Measurements from ENCODE around the gene ANTXR1. TPM values are rescaled to one million over a fixed set of nuclear protein-coding genes. Genes with fewer than 3 reads are reported as not detected.

ANTXR1 gene
- total RNA-seq, 1 experiment from 2014 or later, result 37.3 TPM

DNA sequence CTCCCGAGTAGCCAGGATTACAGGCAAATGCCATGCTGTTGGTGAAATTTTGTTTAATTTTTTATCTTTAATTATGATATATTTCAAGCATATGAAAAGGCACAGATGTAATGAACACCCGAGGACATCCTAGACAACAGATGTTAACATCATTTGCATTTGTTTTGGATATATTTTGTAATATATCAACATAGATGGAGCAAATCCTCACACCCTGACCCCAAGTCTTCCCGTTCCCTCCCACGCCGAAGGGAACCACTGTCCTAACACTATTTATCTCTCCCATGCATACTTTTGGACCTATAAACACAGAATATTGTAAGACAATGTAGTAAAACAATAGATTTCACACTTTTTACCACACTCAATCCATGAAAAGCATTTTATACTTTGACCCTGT is 274.6 kb downstream of the ANTXR1 start:
- no peaks in the 10 kb centered on the region for H3K23me2 ChIP-seq (ENCODE audit: insufficient read length, low read depth, low read length, poor library complexity, severe bottlenecking)
- no peak overlapping the region for H3T11ph ChIP-seq (ENCODE audit: low read length)
- Mint-ChIP-seq H3K4me3 (no peak overlapping the region), H3K27me3 (ENCODE audit: low read depth) (no peaks in the 10 kb centered on the region; the same call in 1 of the 2 replicates), H3K27ac (no peak overlapping the region), H3K4me1 (no peaks in the 10 kb centered on the region), H3K36me3 (ENCODE audit: insufficient read depth in 1 of 3, low read depth in 3 of 3) (no peaks in the 10 kb centered on the region), H3K9me3 (no peaks in the 10 kb centered on the region)
- H2AK5ac ChIP-seq (ENCODE audit: insufficient read length, low read length), result no peak overlapping the region
- TF ChIP-seq, protein P1, sequence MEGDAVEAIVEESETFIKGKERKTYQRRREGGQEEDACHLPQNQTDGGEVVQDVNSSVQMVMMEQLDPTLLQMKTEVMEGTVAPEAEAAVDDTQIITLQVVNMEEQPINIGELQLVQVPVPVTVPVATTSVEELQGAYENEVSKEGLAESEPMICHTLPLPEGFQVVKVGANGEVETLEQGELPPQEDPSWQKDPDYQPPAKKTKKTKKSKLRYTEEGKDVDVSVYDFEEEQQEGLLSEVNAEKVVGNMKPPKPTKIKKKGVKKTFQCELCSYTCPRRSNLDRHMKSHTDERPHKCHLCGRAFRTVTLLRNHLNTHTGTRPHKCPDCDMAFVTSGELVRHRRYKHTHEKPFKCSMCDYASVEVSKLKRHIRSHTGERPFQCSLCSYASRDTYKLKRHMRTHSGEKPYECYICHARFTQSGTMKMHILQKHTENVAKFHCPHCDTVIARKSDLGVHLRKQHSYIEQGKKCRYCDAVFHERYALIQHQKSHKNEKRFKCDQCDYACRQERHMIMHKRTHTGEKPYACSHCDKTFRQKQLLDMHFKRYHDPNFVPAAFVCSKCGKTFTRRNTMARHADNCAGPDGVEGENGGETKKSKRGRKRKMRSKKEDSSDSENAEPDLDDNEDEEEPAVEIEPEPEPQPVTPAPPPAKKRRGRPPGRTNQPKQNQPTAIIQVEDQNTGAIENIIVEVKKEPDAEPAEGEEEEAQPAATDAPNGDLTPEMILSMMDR (conservative IDR thresholded peaks at IDR 0.05), result no peak
- H3K79me2 ChIP-seq (ENCODE audit: insufficient read depth, low read length), result no peaks in the 10 kb centered on the region
- H4K5ac ChIP-seq (ENCODE audit: insufficient read length, low read depth, low read length), result no peak overlapping the region
- H2BK20ac ChIP-seq (ENCODE audit: low read depth, low read length, poor library complexity, severe bottlenecking), result no peak overlapping the region
- no peak overlapping the region for H4K8ac ChIP-seq (replicated peaks; ENCODE audit: insufficient read length, low read depth, low read length)
- H2AFZ ChIP-seq (ENCODE audit: low read length), result no peak overlapping the region
- no peak overlapping the region for H2BK15ac ChIP-seq (ENCODE audit: low read depth, low read length)
- no peak overlapping the region for H3K4ac ChIP-seq (ENCODE audit: low read depth, low read length)
- H3K4me2 ChIP-seq (ENCODE audit: insufficient read depth, insufficient read length, low read length), result no peak overlapping the region
- no peak overlapping the region for H3K27ac ChIP-seq (ENCODE audit: insufficient read length, low read depth, low read length)
- no CpG with 5 or more reads among the region's 5 CpGs for WGBS (ENCODE audit: extremely low coverage, insufficient read length, low lambda C conversion rate)
- no peaks in the 10 kb centered on the region for H3K4me1 ChIP-seq (ENCODE audit: insufficient read depth, low read length)
- H3K9me3 ChIP-seq (ENCODE audit: control insufficient read depth, low read depth, low read length), result no peaks in the 10 kb centered on the region
- no peaks in the 10 kb centered on the region for H3K79me1 ChIP-seq (ENCODE audit: insufficient read depth, low read depth, low read length, poor library complexity, severe bottlenecking)
- H4K20me1 ChIP-seq (ENCODE audit: control insufficient read depth, insufficient read depth, insufficient read length), result no peaks in the 10 kb centered on the region
- H3K14ac ChIP-seq (ENCODE audit: insufficient read depth, low read length), result no peak overlapping the region
- no peak for DNase-seq
- H2BK5ac ChIP-seq (ENCODE audit: insufficient read length, low read length), result no peak overlapping the region
- no peak overlapping the region for H3K56ac ChIP-seq (ENCODE audit: insufficient read length, low read depth, low read length)
- no peak overlapping the region for H2BK12ac ChIP-seq (ENCODE audit: insufficient read length, low read depth, low read length)
- H4K91ac ChIP-seq (ENCODE audit: insufficient read length, low read depth, low read length), result no peak overlapping the region
- no peaks in the 10 kb centered on the region; the same call in 1 of the 2 replicates for H3K27me3 ChIP-seq (ENCODE audit: insufficient read depth, low read length)
- H3K18ac ChIP-seq (ENCODE audit: insufficient read length, low read depth, low read length), result no peak overlapping the region
- H2BK120ac ChIP-seq (ENCODE audit: low read depth, low read length, poor library complexity, severe bottlenecking), result no peak overlapping the region
- H3K9ac ChIP-seq (ENCODE audit: extremely low read depth, insufficient read length, low read length), result no peak overlapping the region
- no peak overlapping the region for H3K23ac ChIP-seq (ENCODE audit: insufficient read length, low read depth, low read length)
